ENCODE data around the gene MAP3K7.

MAP3K7 gene

GRCh38 chr6:90467546-90467945 is 119.3 kb downstream of the MAP3K7 start:
- no peak overlapping the region for H3K27ac ChIP-seq
- TF ChIP-seq CTCF (IDR thresholded peaks at IDR 0.05), result no peak
- no peak for TF ChIP-seq ZFX (IDR thresholded peaks at IDR 0.05; ENCODE audit: borderline replicate concordance)

GRCh38 chr6:90466154-90466940 is 120.5 kb downstream of the MAP3K7 start:
- no peak overlapping the region for H3K27ac ChIP-seq
- TF ChIP-seq CTCF (IDR thresholded peaks at IDR 0.05), result no peak
- no peak for TF ChIP-seq ZFX (IDR thresholded peaks at IDR 0.05; ENCODE audit: borderline replicate concordance)

GRCh38 chr6:90465686-90466085 is 121.2 kb downstream of the MAP3K7 start:
- H3K27ac ChIP-seq, result no peak overlapping the region
- TF ChIP-seq ZFX (IDR thresholded peaks at IDR 0.05; ENCODE audit: borderline replicate concordance) (no peak), CTCF (IDR thresholded peaks at IDR 0.05) (no peak)

- no peak overlapping the region for H3K27ac ChIP-seq
- TF ChIP-seq CTCF (IDR thresholded peaks at IDR 0.05), result no peak
- no peak for TF ChIP-seq ZFX (IDR thresholded peaks at IDR 0.05; ENCODE audit: borderline replicate concordance)
Measured at GRCh38 chr6:90464507-90464906, 122.4 kb downstream of the MAP3K7 start.

GRCh38 chr6:90463874-90464273 is 123.0 kb downstream of the MAP3K7 start:
- H3K27ac ChIP-seq, result no peak overlapping the region
- TF ChIP-seq ZFX (IDR thresholded peaks at IDR 0.05; ENCODE audit: borderline replicate concordance), result no peak
- no peak for TF ChIP-seq CTCF (IDR thresholded peaks at IDR 0.05)

Measured in 22Rv1 (cell line).